GM23248 (cell line): ENCODE results near the gene OR5K4.

ENCODE experiments used
- EZH2 ChIP-seq: fragments of 200-600 bp; sonication (generic); IDR thresholded peaks from 2 replicates; pipeline ENCODE4 v1.6.1; 2018; ENCODE audit warnings: antibody characterized with exemption, mild to moderate bottlenecking; ENCODE audit not compliant: insufficient read depth, poor library complexity, severe bottlenecking
- EZH2phosphoT487 ChIP-seq: fragments of 200-600 bp; sonication (generic); IDR thresholded peaks from 2 replicates; pipeline ENCODE4 v1.6.1; 2018; ENCODE audit warnings: antibody characterized with exemption, moderate library complexity, mild to moderate bottlenecking, low read depth; ENCODE audit not compliant: insufficient read depth

- TF ChIP-seq EZH2: no peak
- TF ChIP-seq EZH2phosphoT487: no peak
Measured at GRCh38 chr3:98398513-98398912, 44.9 kb downstream of the OR5K4 start.
